ENCODE data around the gene ANKRD44.

ANKRD44 gene

DNA sequence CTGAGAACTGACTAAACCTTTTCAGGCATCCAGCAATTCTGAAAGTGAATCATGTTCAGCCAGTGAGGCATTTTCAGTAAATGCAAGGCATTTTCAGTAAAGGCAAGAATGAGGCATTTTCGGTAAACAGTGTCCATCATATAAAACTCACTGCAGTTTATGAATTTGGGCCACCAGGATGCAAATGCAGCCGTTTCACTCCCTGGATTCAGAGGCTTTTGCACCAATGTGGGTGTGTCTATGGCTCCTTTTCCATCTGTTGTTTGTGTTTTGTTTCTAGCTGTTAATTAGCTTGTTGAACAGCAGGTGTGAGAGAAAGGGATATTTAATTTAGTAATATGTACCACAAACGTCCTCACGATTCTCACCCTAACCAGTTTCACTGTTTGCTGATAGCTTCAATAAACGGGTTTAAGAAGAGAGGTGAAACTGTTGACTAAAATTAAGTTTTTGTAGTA lies 267.8 kb downstream of the ANKRD44 start:
- no peak for TF ChIP-seq YY1 (IDR thresholded peaks at IDR 0.05; ENCODE audit: insufficient read depth, insufficient read length)
- TF ChIP-seq ZNF274 (IDR thresholded peaks at IDR 0.05; ENCODE audit: low read depth, low read length) = no peak
- no peak for TF ChIP-seq SUZ12 (IDR thresholded peaks at IDR 0.05; ENCODE audit: extremely low read depth, insufficient read depth, insufficient read length)
- Histone ChIP-seq H3K9me3 (ENCODE audit: insufficient read depth, low read length) (no peaks in the 10 kb centered on the region), H3K9ac (ENCODE audit: insufficient read length, low read depth) (no peak overlapping the region), H3K4me1 (ENCODE audit: insufficient read depth, insufficient read length) (no peaks in the 10 kb centered on the region), H3K27me3 (ENCODE audit: insufficient read depth, insufficient read length) (no peaks in the 10 kb centered on the region), H3K36me3 (ENCODE audit: insufficient read depth, insufficient read length, low read length) (no peaks in the 10 kb centered on the region), H3K4me3 (ENCODE audit: insufficient read length, low read depth) (no peak overlapping the region)
- no peak for DNase-seq (ENCODE audit: low read depth, low spot score)

DNA sequence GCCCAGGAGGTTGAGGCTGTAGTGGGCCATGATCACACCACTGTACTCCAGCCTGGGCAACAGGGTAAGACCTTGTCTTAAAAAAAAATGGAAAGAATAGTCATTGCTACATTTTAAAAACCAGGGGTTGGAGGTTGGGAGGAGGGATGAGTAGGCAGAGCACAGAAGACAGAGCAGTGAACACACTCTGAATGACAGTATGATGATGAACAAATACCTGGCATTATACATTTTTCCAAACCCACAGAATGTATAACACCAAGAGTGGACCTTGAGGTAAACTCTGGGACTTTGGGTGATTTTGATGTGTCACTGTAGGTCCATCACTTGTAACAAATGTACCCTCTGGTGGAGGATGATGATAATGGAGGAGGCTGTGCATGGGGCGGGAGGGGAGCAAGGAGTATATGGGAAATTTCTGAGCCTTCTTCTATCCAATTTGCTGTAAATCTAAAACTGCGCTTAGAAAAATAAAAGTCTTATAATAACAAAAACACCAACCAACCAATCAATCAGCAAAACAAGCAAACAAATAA lies 272.6 kb downstream of the ANKRD44 start:
- TF ChIP-seq YY1 (IDR thresholded peaks at IDR 0.05; ENCODE audit: insufficient read depth, insufficient read length) (no peak), SUZ12 (IDR thresholded peaks at IDR 0.05; ENCODE audit: extremely low read depth, insufficient read depth, insufficient read length) (no peak), ZNF274 (IDR thresholded peaks at IDR 0.05; ENCODE audit: low read depth, low read length) (no peak)
- H3K36me3 ChIP-seq (ENCODE audit: insufficient read depth, insufficient read length, low read length) = no peaks in the 10 kb centered on the region
- DNase-seq (ENCODE audit: low read depth, low spot score) = no peak

DNA sequence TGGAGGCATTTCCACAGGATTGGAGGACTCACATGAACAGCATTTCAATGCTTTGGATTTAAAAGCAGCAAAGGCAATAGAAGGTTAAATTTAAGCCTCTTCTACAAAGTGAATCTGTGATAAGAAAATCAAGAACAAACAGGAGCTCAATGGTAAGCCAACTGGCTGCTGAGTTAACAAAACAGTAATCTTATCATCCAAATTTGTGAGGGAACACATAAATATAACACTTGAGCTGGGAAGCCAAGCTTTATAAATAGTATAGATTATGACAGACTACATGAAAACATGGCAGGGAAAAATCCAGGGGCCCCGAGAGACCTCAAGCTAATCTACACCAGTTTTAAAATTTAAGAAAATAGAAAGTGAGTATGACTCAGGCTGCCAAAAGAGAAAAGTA lies 275.6 kb downstream of the ANKRD44 start:
- no peak overlapping the region for H3K4me3 ChIP-seq (ENCODE audit: insufficient read length, low read depth)
- H3K4me1 ChIP-seq (ENCODE audit: insufficient read depth, insufficient read length) = no peaks in the 10 kb centered on the region
- H3K9ac ChIP-seq (ENCODE audit: insufficient read length, low read depth) = no peak overlapping the region
- H3K9me3 ChIP-seq (ENCODE audit: insufficient read depth, low read length) = peaks cover 7% of the 10 kb centered on the region
- TF ChIP-seq YY1 (IDR thresholded peaks at IDR 0.05; ENCODE audit: insufficient read depth, insufficient read length) = no peak
- TF ChIP-seq SUZ12 (IDR thresholded peaks at IDR 0.05; ENCODE audit: extremely low read depth, insufficient read depth, insufficient read length) = no peak
- no peak for TF ChIP-seq ZNF274 (IDR thresholded peaks at IDR 0.05; ENCODE audit: low read depth, low read length)
- no peak for DNase-seq (ENCODE audit: low read depth, low spot score)
- H3K36me3 ChIP-seq (ENCODE audit: insufficient read depth, insufficient read length, low read length) = no peaks in the 10 kb centered on the region
- H3K27me3 ChIP-seq (ENCODE audit: insufficient read depth, insufficient read length) = no peaks in the 10 kb centered on the region

More for the DNA sequence above, 272.6 kb downstream of the ANKRD44 start:
- no peaks in the 10 kb centered on the region for H3K9me3 ChIP-seq (ENCODE audit: insufficient read depth, low read length)
- no peaks in the 10 kb centered on the region for H3K27me3 ChIP-seq (ENCODE audit: insufficient read depth, insufficient read length)
- no peak overlapping the region for H3K9ac ChIP-seq (ENCODE audit: insufficient read length, low read depth)
- no peaks in the 10 kb centered on the region for H3K4me1 ChIP-seq (ENCODE audit: insufficient read depth, insufficient read length)
- no peak overlapping the region for H3K4me3 ChIP-seq (ENCODE audit: insufficient read length, low read depth)

DNA sequence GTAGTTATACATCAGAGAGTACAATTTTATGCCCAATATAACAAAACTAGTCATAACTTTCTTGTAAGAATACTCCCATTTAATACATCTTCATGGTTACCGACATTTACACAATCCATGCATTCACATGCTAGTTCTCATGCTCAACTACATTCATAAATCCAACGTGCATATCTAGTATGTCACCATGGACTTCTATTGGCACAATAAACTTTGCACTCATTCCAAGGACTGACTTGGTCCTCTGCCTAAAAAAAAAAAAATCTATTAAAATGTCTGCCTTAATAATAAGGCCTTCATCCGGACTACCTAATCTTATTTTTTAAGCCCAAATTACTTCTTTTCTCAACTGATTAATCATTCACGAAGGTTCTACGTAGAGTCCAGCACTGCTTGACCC lies 276.3 kb downstream of the ANKRD44 start:
- H3K9ac ChIP-seq (ENCODE audit: insufficient read length, low read depth) = no peak overlapping the region
- H3K36me3 ChIP-seq (ENCODE audit: insufficient read depth, insufficient read length, low read length) = no peaks in the 10 kb centered on the region
- DNase-seq (ENCODE audit: low read depth, low spot score) = no peak
- H3K9me3 ChIP-seq (ENCODE audit: insufficient read depth, low read length) = peaks cover 7% of the 10 kb centered on the region
- no peaks in the 10 kb centered on the region for H3K27me3 ChIP-seq (ENCODE audit: insufficient read depth, insufficient read length)
- H3K4me3 ChIP-seq (ENCODE audit: insufficient read length, low read depth) = no peak overlapping the region
- H3K4me1 ChIP-seq (ENCODE audit: insufficient read depth, insufficient read length) = no peaks in the 10 kb centered on the region
- TF ChIP-seq ZNF274 (IDR thresholded peaks at IDR 0.05; ENCODE audit: low read depth, low read length) = no peak
- no peak for TF ChIP-seq YY1 (IDR thresholded peaks at IDR 0.05; ENCODE audit: insufficient read depth, insufficient read length)
- TF ChIP-seq SUZ12 (IDR thresholded peaks at IDR 0.05; ENCODE audit: extremely low read depth, insufficient read depth, insufficient read length) = no peak

DNA sequence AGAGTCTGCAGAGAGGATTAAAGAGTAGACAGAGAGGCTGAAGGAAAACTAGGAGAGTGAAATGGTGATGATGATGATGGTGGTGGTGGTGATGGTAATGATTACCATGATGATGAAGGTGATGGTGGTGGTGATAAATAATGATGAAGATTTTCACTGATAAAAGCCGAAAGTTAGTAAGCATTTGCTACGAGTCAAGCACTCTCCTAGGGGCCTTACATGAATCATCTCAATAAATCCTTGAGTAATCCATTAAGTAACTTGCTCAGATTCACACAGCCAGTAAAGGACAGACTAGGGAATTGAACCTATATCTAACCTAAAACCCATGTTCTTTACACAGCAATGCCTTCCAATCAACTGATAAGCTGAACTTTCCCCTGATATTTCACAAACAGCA lies 277.4 kb downstream of the ANKRD44 start:
- H3K27me3 ChIP-seq (ENCODE audit: insufficient read depth, insufficient read length) = no peaks in the 10 kb centered on the region
- no peak for DNase-seq (ENCODE audit: low read depth, low spot score)
- H3K4me1 ChIP-seq (ENCODE audit: insufficient read depth, insufficient read length) = no peaks in the 10 kb centered on the region
- TF ChIP-seq SUZ12 (IDR thresholded peaks at IDR 0.05; ENCODE audit: extremely low read depth, insufficient read depth, insufficient read length) (no peak), YY1 (IDR thresholded peaks at IDR 0.05; ENCODE audit: insufficient read depth, insufficient read length) (no peak), ZNF274 (IDR thresholded peaks at IDR 0.05; ENCODE audit: low read depth, low read length) (no peak)
- no peak overlapping the region for H3K4me3 ChIP-seq (ENCODE audit: insufficient read length, low read depth)
- H3K9ac ChIP-seq (ENCODE audit: insufficient read length, low read depth) = no peak overlapping the region
- H3K36me3 ChIP-seq (ENCODE audit: insufficient read depth, insufficient read length, low read length) = no peaks in the 10 kb centered on the region
- H3K9me3 ChIP-seq (ENCODE audit: insufficient read depth, low read length) = peaks cover 7% of the 10 kb centered on the region

DNA sequence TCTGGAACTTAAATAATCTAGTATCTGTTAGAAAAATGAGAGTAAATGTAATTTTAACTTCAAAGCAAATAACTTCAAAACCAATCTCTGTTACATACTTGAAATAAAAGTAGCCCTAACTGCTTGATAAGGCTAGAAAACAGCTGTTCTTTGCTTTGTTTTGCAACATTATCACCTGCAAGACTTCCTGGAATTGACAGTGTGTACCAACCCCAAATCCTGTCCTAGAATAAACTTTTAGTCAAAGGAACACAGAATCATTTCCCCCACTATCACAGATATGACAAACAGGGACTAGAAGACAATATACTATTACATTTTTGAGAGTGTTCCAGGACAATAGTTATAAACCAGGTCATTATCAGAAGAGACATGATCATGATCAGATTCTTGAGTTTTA lies 278.8 kb downstream of the ANKRD44 start:
- TF ChIP-seq ZNF274 (IDR thresholded peaks at IDR 0.05; ENCODE audit: low read depth, low read length) (no peak), SUZ12 (IDR thresholded peaks at IDR 0.05; ENCODE audit: extremely low read depth, insufficient read depth, insufficient read length) (no peak), YY1 (IDR thresholded peaks at IDR 0.05; ENCODE audit: insufficient read depth, insufficient read length) (no peak)
- Histone ChIP-seq H3K36me3 (ENCODE audit: insufficient read depth, insufficient read length, low read length) (no peaks in the 10 kb centered on the region), H3K9me3 (ENCODE audit: insufficient read depth, low read length) (peaks cover 7% of the 10 kb centered on the region), H3K4me1 (ENCODE audit: insufficient read depth, insufficient read length) (no peaks in the 10 kb centered on the region), H3K9ac (ENCODE audit: insufficient read length, low read depth) (no peak overlapping the region), H3K4me3 (ENCODE audit: insufficient read length, low read depth) (no peak overlapping the region), H3K27me3 (ENCODE audit: insufficient read depth, insufficient read length) (no peaks in the 10 kb centered on the region)
- DNase-seq (ENCODE audit: low read depth, low spot score) = no peak

DNA sequence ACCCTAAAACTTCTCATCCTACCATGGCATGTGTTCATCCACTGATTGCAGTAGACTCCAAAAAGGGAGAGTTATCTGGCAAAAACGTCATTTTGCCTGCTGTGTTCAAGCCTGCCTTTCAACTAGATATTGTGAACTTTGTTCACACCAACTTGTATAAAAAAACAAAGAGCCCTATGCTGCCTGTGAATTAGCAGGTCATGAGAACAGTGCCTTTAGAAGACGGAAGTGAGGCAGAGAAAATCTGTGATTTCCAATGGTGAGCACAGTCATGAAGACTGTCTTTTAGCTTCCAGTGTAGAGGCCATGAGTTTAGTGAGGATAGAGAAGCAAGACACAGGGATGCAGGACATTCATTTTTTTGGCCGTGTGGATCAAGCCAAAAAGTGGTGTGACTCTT lies 280.5 kb downstream of the ANKRD44 start:
- no peaks in the 10 kb centered on the region for H3K4me1 ChIP-seq (ENCODE audit: insufficient read depth, insufficient read length)
- TF ChIP-seq SUZ12 (IDR thresholded peaks at IDR 0.05; ENCODE audit: extremely low read depth, insufficient read depth, insufficient read length) (no peak), ZNF274 (IDR thresholded peaks at IDR 0.05; ENCODE audit: low read depth, low read length) (no peak), YY1 (IDR thresholded peaks at IDR 0.05; ENCODE audit: insufficient read depth, insufficient read length) (no peak)
- H3K4me3 ChIP-seq (ENCODE audit: insufficient read length, low read depth) = no peak overlapping the region
- peaks cover 7% of the 10 kb centered on the region for H3K9me3 ChIP-seq (ENCODE audit: insufficient read depth, low read length)
- no peak overlapping the region for H3K9ac ChIP-seq (ENCODE audit: insufficient read length, low read depth)
- H3K36me3 ChIP-seq (ENCODE audit: insufficient read depth, insufficient read length, low read length) = no peaks in the 10 kb centered on the region
- no peaks in the 10 kb centered on the region for H3K27me3 ChIP-seq (ENCODE audit: insufficient read depth, insufficient read length)
- no peak for DNase-seq (ENCODE audit: low read depth, low spot score)
